BLaER1 treated with 17β-estradiol and CSF1 and Interleukin-3, amounts not matched to agents 10 nM and 100 nM (cell line): Measurements from ENCODE around the gene CMPK2.
"Not testable (repeated sequence)": the region's sequence is repeated elsewhere in the genome, so short reads cannot be mapped to it uniquely, and the experiment has no call there.

ENCODE experiments used
- H3K27ac ChIP-seq, 11 experiments: shearing (Covaris generic); formaldehyde crosslinking; 2 replicates each; pipeline ENCODE4 v1.8.1; 2022
- H3K27me3 ChIP-seq, 11 experiments: shearing (Covaris generic); formaldehyde crosslinking; 2 replicates each; pipeline ENCODE4 v1.8.1; 2022
- H3K36me3 ChIP-seq, 11 experiments: shearing (Covaris generic); formaldehyde crosslinking; 2 replicates each; pipeline ENCODE4 v1.8.1; 2022
- H3K4me1 ChIP-seq, 10 experiments: shearing (Covaris generic); formaldehyde crosslinking; 2 replicates each; pipeline ENCODE4 v1.8.1; 2022
- H3K4me2 ChIP-seq, 11 experiments: shearing (Covaris generic); formaldehyde crosslinking; 2 replicates each; pipeline ENCODE4 v1.8.1; 2022
- H3K4me3 ChIP-seq, 10 experiments: shearing (Covaris generic); formaldehyde crosslinking; 2 replicates each; pipeline ENCODE4 v1.8.1; 2022
- H3K9ac ChIP-seq, 11 experiments: shearing (Covaris generic); formaldehyde crosslinking; 2 replicates each; pipeline ENCODE4 v1.8.1; 2022
- H3K9me3 ChIP-seq, 11 experiments: shearing (Covaris generic); formaldehyde crosslinking; replicated peaks in 1 of 11; 2 replicates each; pipeline ENCODE4 v1.8.1; 2022
- H4K20me1 ChIP-seq, 11 experiments: shearing (Covaris generic); formaldehyde crosslinking; 2 replicates each; pipeline ENCODE4 v1.8.1; 2022
- Cebpa-rat ChIP-seq, 11 experiments: shearing (Covaris generic); IDR thresholded peaks; 2 replicates each; pipeline ENCODE4 v1.8.1; 2022

Gene CMPK2

DNA sequence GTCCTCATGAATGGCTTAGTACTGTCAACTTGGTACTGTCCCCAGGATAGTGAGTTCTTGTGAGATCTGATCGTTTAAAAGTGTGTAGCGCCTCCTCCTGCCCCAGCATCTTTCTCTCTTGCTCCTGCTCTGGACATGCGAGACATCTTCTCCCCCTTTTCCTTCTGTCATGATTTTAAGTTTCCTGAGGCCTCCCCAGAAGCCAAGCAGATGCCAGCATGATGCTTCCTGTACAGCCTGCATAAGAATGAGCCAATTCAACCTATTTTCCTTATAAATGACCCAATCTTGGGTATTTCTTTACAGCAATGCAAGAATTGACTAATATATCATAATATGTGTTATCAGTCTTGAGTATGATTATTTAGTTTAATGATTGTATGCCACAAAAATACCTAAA lies 8.3 kb upstream of the CMPK2 start:
- Histone ChIP-seq H3K9me3 (peaks cover 0 to 17% (median 6%) of the 10 kb centered on the region in 11 experiments; a peak in 15 of 22 replicates), H3K4me1 (peaks cover 14 to 31% (median 26%) of the 10 kb centered on the region in 10 experiments), H3K4me3 (no peak overlapping the region), H4K20me1 (no peaks in the 10 kb centered on the region; a peak in 1 of 22 replicates), H3K27ac (no peak overlapping the region), H3K27me3 (no peaks in the 10 kb centered on the region), H3K4me2 (no peak overlapping the region), H3K36me3 (no peaks in the 10 kb centered on the region), H3K9ac (no peak overlapping the region)
- no peak for TF ChIP-seq Cebpa-rat (IDR thresholded peaks at IDR 0.05)

GRCh38 chr2:6872394-6872793 lies 6.7 kb upstream of the CMPK2 start:
- no peak overlapping the region; a peak in 1 of 22 replicates for H3K27ac ChIP-seq
- H3K9ac ChIP-seq, result no peak overlapping the region
- H3K9me3 ChIP-seq, result peaks cover 0 to 17% (median 6%) of the 10 kb centered on the region in 11 experiments; a peak in 15 of 22 replicates
- TF ChIP-seq Cebpa-rat (IDR thresholded peaks at IDR 0.05), result no peak
- no peaks in the 10 kb centered on the region for H3K27me3 ChIP-seq
- H3K4me3 ChIP-seq, result no peak overlapping the region
- H3K4me1 ChIP-seq, result peaks cover 7 to 23% (median 17%) of the 10 kb centered on the region in 10 experiments
- H3K36me3 ChIP-seq, result no peaks in the 10 kb centered on the region
- peak overlapping the region in 5 of 11 experiments; percentile 32 to 59 (median 37); a peak in 10 of 22 replicates for H3K4me2 ChIP-seq
- no peaks in the 10 kb centered on the region for H4K20me1 ChIP-seq

DNA sequence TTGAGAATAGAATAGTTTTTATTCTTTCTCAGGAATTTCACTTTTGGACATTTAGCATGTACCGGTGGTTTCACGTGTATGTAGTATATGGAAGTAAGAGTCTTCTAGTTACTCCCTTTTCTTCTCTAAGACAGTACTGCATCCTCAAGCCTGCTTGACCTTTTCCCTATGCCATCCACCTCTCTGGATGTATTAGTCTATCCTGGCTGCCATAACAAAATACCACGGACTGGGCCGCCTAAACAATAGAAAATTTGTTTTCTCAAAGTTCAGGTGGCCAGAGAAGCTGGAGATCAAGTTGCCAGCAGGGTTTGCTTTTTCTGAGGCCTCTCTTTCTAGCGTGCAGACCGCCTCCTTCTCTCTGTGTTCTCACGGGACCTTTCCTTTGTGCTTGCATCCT lies 1.3 kb upstream of the CMPK2 start:
- H3K4me2 ChIP-seq, result peak overlapping the region in 8 of 11 experiments; percentile 32 to 100 (median 98); a peak in 14 of 22 replicates
- no peak overlapping the region for H3K27ac ChIP-seq
- H3K27me3 ChIP-seq, result peaks cover 0 to 13% (median 4%) of the 10 kb centered on the region in 11 experiments; a peak in 10 of 22 replicates
- TF ChIP-seq Cebpa-rat (IDR thresholded peaks at IDR 0.05), result no peak
- H3K4me1 ChIP-seq, result peaks cover 17 to 42% (median 34%) of the 10 kb centered on the region in 10 experiments
- peaks cover 0 to 4% (median 0%) of the 10 kb centered on the region in 11 experiments; a peak in 5 of 22 replicates for H3K36me3 ChIP-seq
- H3K9ac ChIP-seq, result no peak overlapping the region
- H4K20me1 ChIP-seq, result peaks cover 0 to 12% (median 0%) of the 10 kb centered on the region in 11 experiments; a peak in 1 of 22 replicates
- no peak overlapping the region for H3K4me3 ChIP-seq
- peaks cover 0 to under 1% (median 0%) of the 10 kb centered on the region in 11 experiments; a peak in 1 of 22 replicates for H3K9me3 ChIP-seq

- Histone ChIP-seq H3K27ac (peak overlapping the region in 10 of 11 experiments; percentile 69 to 88 (median 80); a peak in 19 of 22 replicates), H3K27me3 (peaks cover 0 to 13% (median 4%) of the 10 kb centered on the region in 11 experiments; a peak in 10 of 22 replicates), H3K4me1 (peaks cover 15 to 42% (median 34%) of the 10 kb centered on the region in 10 experiments), H3K36me3 (peaks cover 0 to 11% (median 6%) of the 10 kb centered on the region in 11 experiments; a peak in 10 of 22 replicates), H3K9ac (peak overlapping the region; percentile 73 to 87 (median 81); a peak in 21 of 22 replicates), H3K4me3 (peak overlapping the region; percentile 70 to 85 (median 76)), H3K4me2 (peak overlapping the region; percentile 90 to 100 (median 98)), H3K9me3 (peaks cover 0 to 8% (median 5%) of the 10 kb centered on the region in 11 experiments; a peak in 12 of 22 replicates), H4K20me1 (peaks cover 0 to 12% (median 0%) of the 10 kb centered on the region in 11 experiments; a peak in 1 of 22 replicates)
- no peak for TF ChIP-seq Cebpa-rat (IDR thresholded peaks at IDR 0.05)
Measured at GRCh38 chr2:6866275-6866671, 566 bp upstream of the CMPK2 start.

DNA sequence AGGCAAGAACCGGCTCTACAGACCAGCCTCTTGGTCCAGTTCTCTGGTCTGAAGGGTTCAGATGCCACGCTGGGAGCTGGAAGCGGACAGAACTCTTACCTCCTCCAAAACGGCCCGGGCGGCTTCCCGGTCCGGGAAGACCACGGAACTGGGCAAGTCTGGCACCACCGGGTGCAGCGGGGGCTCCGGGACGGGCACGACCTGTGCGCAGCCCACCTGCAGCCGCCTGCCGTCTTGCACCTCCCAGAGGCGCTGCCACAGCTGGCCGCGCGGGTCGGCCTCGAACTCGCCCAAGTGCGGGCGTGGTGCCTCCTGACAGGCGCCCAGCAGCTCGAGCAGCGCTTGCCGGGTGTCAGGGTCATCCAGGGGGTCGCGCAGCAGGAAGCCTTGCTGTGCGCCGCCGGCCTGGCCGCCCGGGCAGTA lies 773 bp downstream of the CMPK2 start:
- Histone ChIP-seq H3K4me1 (peaks cover 15 to 42% (median 34%) of the 10 kb centered on the region in 10 experiments), H3K4me2 (peak overlapping the region; percentile 90 to 100 (median 98)), H3K4me3 (peak overlapping the region; percentile 70 to 85 (median 76)), H3K36me3 (peaks cover 9 to 23% (median 18%) of the 10 kb centered on the region in 11 experiments; a peak in 21 of 22 replicates), H3K9ac (peak overlapping the region; percentile 73 to 87 (median 81)), H3K27ac (peak overlapping the region in 10 of 11 experiments; percentile 69 to 88 (median 80); a peak in 20 of 22 replicates), H4K20me1 (peaks cover 0 to 12% (median 0%) of the 10 kb centered on the region in 11 experiments; a peak in 1 of 22 replicates), H3K27me3 (peaks cover 0 to 13% (median 4%) of the 10 kb centered on the region in 11 experiments; a peak in 10 of 22 replicates), H3K9me3 (peaks cover 8 to 21% (median 18%) of the 10 kb centered on the region in 11 experiments)
- no peak for TF ChIP-seq Cebpa-rat (IDR thresholded peaks at IDR 0.05)

- H3K4me3 ChIP-seq, result peak overlapping the region; percentile 70 to 85 (median 76); a peak in 16 of 20 replicates
- peaks cover 15 to 42% (median 34%) of the 10 kb centered on the region in 10 experiments for H3K4me1 ChIP-seq
- H4K20me1 ChIP-seq, result peaks cover 0 to 12% (median 0%) of the 10 kb centered on the region in 11 experiments; a peak in 1 of 22 replicates
- peaks cover 0 to 13% (median 4%) of the 10 kb centered on the region in 11 experiments; a peak in 10 of 22 replicates for H3K27me3 ChIP-seq
- H3K27ac ChIP-seq, result no peak overlapping the region; a peak in 1 of 22 replicates
- no peak for TF ChIP-seq Cebpa-rat (IDR thresholded peaks at IDR 0.05)
- peak overlapping the region; percentile 90 to 100 (median 98) for H3K4me2 ChIP-seq
- peak overlapping the region in 1 of 11 experiments; percentile 84; a peak in 1 of 22 replicates for H3K9ac ChIP-seq
- H3K9me3 ChIP-seq, result peaks cover 14 to 28% (median 24%) of the 10 kb centered on the region in 11 experiments
- peaks cover 16 to 29% (median 25%) of the 10 kb centered on the region in 11 experiments for H3K36me3 ChIP-seq
Measured at GRCh38 chr2:6864231-6864754, 1.4 kb downstream of the CMPK2 start.

GRCh38 chr2:6863792-6864191 lies 1.9 kb downstream of the CMPK2 start:
- H3K4me1 ChIP-seq, result peaks cover 15 to 42% (median 34%) of the 10 kb centered on the region in 10 experiments
- H3K4me3 ChIP-seq, result no peak overlapping the region
- TF ChIP-seq Cebpa-rat (IDR thresholded peaks at IDR 0.05), result no peak
- no peak overlapping the region for H3K27ac ChIP-seq
- H3K9ac ChIP-seq, result no peak overlapping the region; a peak in 1 of 22 replicates
- peak overlapping the region; percentile 90 to 100 (median 98); a peak in 20 of 22 replicates for H3K4me2 ChIP-seq
- peaks cover 20 to 34% (median 30%) of the 10 kb centered on the region in 11 experiments for H3K36me3 ChIP-seq
- peaks cover 0 to 13% (median 4%) of the 10 kb centered on the region in 11 experiments; a peak in 10 of 22 replicates for H3K27me3 ChIP-seq
- peaks cover 19 to 33% (median 29%) of the 10 kb centered on the region in 11 experiments for H3K9me3 ChIP-seq
- H4K20me1 ChIP-seq, result peaks cover 0 to 12% (median 0%) of the 10 kb centered on the region in 11 experiments; a peak in 1 of 22 replicates

- Histone ChIP-seq H3K4me2 (no peak overlapping the region), H3K27me3 (peaks cover 0 to 10% (median 4%) of the 10 kb centered on the region in 11 experiments; a peak in 10 of 22 replicates), H3K36me3 (peaks cover 30 to 54% (median 39%) of the 10 kb centered on the region in 11 experiments), H3K27ac (no peak overlapping the region), H3K9me3 (peaks cover 32 to 56% (median 47%) of the 10 kb centered on the region in 11 experiments), H4K20me1 (peaks cover 0 to 12% (median 0%) of the 10 kb centered on the region in 11 experiments; a peak in 1 of 22 replicates), H3K9ac (no peak overlapping the region), H3K4me1 (peaks cover 7 to 27% (median 21%) of the 10 kb centered on the region in 10 experiments; a peak in 17 of 20 replicates), H3K4me3 (no peak overlapping the region)
- TF ChIP-seq Cebpa-rat (IDR thresholded peaks at IDR 0.05), result no peak
Measured at GRCh38 chr2:6860296-6860695, 5.4 kb downstream of the CMPK2 start.

- H3K36me3 ChIP-seq, result peaks cover 30 to 64% (median 41%) of the 10 kb centered on the region in 11 experiments
- H3K27me3 ChIP-seq, result not testable (repeated sequence)
Measured at GRCh38 chr2:6858466-6859027, 7.2 kb downstream of the CMPK2 start.

More at GRCh38 chr2:6858466-6859027, 7.2 kb downstream of the CMPK2 start:
- H3K9me3 ChIP-seq, result peaks cover 32 to 68% (median 52%) of the 10 kb centered on the region in 11 experiments
- H3K27ac ChIP-seq, H3K9ac ChIP-seq, H4K20me1 ChIP-seq, H3K4me3 ChIP-seq, H3K4me1 ChIP-seq, H3K4me2 ChIP-seq: not testable (repeated sequence)
